GM18498 (cell line): ENCODE measurements around the gene ENPP3.

Experiments used
- ATAC-seq: cut with Tn5 transposase; IDR thresholded peaks from one replicate; pipeline ENCODE4 v1.9.1; 2021; ENCODE audit warnings: mild to moderate bottlenecking, moderate library complexity; ENCODE audit not compliant: unreplicated experiment

ENPP3 gene

DNA sequence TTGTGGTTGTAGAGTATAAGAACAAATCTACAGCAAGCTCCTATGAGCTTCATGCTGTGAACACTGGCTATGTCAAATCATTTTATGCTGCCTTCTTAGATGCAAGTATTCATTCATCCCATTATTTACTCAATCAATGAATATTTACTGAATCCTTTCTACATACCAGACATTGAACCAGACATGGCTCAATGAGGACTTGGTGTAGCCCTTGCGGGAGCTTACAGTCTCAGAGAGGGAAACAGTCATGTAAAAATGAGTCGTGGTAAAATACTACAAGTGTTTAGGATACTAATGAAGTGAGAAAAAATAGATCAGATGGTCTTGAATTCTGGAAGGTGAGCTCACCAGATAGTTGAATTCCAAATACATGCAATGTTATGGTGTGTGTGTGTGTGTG, 125.9 kb downstream of the ENPP3 start:
- no peak for ATAC-seq

DNA sequence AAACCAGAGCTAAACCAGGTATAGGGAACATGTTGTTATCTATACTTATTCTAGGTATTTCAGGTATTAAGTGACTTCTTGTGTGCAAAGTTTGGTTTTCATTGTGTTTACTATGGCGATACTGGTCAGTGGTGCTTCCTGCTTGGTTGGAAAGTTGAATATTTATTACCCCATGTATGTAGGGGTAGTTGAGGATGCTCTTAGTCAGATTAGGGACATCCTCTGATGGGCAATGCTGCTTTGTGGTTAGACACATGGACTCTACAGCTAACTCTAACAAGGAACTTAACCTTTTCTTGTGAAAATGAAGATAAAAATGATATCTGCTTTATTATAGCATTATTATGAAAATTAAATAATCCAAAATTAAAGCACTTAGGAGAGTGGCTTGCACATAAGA, 126.6 kb downstream of the ENPP3 start:
- no peak for ATAC-seq

DNA sequence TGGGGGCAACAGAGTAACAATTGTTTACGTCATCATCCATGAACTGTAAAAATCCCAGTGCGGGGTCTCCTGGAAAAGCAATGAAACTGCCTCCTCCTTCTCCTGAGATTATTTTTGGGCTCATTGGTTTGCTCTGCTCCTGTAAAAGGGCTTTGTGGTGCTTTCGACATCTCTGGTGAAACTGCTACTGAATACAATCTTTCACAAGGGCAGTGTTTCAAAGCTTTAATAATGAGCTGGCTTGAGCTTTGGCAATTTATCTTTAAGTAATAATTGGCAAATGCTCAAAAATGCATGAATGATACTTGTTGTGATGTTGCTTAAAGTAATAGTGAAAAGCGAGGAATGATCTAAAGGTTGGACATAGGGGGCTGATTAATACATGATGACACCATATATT, 127.2 kb downstream of the ENPP3 start:
- ATAC-seq = no peak

DNA sequence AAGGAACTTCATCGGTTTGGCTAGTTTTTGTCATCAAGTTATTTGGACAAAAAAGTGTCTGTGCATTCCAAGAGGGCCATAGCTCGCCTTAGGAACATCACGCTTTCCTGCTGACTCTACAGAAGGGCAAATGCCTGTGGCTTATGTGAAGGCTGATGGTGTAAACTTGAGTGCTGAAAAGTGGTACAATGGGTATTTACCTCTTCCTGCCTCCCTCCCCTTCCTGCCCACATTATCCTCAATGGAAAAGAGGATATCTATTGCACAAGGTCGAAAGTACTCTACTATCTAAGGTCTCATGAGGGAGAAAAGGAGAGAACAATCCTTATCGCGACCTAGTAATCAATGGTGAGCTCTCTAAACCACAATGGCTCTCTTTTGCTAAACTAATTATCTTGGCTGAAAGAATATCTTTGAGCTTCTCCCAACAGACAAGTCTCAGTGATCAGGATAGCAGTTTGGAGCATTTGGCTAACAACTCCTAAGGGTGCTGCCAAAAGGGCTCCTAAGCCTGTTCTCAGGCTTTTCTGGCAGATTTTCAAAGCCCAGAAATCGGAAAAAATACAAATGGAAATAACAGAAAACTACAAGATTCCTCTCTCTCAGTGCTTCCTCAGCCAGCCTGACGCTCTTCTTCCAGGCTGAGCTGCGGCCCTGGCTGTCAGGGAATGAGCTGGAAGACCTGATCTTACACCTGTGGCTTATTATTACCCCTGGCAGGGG, 128.1 kb downstream of the ENPP3 start:
- ATAC-seq = no peak

DNA sequence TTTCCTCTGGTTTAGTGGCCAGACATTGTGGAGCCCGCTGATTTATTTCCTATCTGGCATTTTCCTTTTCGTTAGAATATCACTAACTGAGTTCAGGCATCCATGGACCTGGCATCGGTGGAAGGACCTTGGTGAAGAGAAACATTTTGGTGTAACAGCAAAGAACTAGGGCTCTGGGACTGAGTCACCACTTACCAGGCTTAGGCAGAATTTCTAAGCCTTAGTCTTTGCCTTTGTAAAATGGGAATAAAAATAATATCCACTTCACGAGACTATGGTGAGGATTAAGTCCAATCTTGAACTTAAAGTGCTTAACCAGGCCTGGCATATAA, 128.7 kb downstream of the ENPP3 start:
- no peak for ATAC-seq

DNA sequence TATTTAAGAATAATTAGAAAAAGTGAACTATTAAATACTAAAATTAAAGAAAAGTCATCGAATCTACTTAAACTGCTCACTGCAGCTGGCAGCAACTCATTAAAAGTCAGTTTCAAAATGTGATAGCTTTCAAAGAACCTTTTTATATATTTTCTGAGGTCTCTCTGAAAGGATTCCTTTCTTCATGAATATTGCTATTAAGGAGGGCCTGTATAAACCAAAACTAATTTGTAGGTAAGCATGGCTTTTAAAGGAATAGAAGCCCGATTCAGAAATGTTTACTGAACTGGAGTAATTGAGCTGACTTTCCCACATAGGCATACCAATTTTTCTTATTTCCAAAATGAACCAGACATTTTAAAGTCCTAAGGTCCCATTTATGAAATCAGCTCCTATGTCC, 129.5 kb downstream of the ENPP3 start:
- no peak for ATAC-seq

DNA sequence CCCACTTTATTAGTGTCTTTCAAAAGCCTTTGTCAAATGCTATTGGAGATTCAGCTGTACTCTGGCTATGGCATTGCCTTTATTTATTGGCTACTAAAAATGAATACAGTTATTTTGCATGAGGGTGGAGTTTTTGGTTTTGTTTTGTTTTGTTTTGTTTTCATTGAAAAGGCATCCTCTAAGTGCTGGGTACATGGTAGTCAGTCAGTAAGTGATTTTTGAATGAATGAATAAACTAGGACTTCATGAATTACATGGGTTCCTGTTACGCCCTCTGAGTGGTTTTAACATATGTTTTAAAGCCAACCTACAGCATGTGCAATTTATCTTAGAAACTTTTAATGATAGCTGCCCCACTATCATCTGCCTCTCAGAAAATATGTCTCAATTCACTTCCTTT, 131.9 kb downstream of the ENPP3 start:
- no peak for ATAC-seq

DNA sequence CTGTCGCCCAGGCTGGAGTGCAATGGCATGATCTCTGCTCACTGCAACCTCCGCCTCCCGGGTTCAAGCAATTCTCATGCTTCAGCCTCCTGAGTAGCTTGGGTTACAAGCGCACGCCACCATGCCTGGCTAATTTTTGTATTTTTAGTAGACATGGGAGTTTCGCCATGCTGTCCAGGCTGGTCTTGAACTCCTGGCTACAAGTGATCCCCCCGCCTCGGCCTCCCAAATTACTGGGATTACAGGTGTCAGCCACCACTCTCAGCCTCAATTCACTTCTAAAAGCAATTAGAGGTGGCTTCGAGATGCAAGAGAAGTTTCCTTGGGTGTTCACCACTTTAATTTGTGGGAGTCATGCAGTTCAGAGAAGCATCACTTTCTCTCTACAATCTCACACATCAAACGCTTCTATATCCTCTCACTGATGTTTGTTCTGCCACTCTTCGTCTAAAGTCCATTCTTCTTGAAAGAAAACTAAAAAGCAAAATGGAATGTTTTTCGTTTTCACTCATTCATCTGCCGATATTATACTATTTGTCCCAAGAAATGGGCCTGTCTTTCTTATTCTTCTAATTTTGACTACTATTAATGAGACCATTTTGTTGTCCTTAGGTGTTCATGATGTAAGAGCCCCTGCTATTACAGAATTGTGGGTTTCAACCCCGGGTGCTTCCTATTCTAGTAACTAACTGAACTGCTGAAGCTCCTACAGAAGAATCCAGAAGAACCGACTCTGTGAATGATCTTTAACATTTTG, 132.5 kb downstream of the ENPP3 start:
- ATAC-seq = no peak

DNA sequence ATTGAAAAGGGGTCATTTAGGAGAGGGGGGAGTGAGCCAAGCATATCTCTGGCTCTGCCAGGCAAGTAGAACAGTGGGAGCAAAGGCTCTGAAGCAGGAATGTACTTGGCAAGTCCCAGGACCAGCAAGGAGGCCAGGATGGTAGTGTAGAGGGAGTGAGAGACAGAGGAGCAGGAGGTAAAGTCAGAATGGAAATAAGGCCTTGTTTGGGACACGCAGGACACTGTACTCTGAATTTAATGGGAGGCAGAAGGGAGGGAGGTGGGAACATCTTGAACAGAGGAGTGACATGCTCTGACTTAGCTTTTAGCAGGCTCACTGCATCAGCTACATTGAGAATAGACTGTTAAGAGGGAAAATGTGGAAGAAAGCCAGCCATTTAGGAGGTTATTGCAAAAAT, 133.7 kb downstream of the ENPP3 start:
- no peak for ATAC-seq

DNA sequence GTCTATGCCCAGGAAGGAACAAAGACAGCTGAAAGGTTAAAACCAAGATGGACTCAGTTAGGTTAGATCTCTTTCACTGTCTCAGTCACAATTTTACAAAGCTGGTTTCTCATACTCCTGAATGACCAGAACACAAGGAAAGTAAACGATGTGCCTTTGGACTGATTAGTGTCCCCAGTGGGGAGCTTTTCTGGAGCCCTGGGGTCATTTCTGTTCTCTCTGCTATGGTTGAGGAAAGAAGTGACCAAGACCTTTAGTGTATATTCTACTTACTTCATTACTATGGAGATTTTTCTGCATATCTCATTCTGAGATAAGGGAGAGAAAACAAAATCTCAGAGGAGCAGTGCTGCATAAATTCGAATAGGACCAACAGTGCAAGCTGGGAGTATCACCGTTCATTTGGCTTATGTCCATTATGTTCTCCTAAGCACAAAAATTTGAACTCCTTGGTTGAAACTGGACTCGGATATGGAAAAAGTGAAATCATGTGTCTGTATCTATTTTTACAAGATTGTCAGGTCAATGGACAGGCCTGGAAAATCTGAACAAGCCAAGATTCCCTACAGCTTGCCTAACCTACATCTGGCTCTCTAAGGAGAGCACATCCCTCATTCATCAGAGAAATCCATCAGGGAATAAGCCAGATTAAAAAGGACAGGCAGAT, 136.3 kb downstream of the ENPP3 start:
- ATAC-seq = no peak

DNA sequence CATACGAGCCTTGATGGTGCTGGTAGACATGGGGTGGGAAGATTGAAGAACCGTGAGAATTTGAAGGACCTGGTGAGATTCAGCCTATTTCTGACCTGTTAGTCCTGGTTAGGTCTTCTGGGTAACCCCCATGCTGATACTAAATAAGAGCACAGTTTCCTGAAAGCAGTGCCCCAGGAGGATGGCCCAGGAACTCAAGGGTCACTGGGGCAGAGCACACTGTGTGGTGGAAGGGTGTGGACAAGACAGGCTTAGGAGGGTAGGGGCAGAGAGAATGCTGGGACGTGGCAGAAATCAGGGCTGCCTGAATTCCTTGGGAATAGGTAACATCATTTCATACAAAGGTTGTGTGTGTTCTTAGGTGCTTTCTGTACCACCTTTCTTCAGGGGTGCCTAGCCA, 138.8 kb downstream of the ENPP3 start:
- no peak for ATAC-seq

DNA sequence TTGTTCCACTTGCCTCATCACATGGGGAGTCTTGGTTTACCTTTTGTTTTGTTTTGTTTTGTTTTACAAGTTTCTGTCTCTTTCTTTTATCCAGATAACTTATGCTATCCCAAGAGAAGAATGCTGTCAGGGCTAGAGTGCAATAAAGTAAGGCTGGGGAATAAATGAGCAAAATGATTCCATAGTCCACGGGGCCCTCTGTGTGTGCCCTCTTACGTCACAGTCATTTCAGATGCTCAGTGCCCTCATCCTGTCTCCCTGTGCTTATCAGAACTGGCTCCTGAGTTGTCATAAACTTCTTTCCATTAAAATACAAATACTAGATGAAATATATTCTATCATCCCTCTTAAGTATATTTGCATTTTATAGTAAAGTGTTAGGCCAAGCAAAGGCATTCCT, 139.9 kb downstream of the ENPP3 start:
- ATAC-seq = no peak

DNA sequence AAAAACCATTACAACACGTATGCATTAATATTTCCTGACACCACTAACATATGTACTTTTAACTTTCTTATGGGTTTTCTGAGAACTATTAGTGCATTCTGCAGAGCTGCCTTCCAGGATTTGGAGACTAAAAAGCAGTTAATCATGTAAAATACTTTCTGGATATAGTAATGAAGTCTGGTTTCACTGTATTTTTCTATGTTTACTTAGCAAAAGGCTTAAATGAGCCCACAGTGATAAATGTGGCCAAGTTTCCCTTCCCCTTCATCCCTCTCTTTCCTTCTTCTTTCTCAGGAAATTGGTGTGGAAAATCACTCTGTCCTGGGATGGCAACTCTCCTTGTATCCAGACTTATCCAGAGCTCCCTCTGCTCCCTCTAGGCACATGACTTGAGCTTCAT, 141.1 kb downstream of the ENPP3 start:
- no peak for ATAC-seq

DNA sequence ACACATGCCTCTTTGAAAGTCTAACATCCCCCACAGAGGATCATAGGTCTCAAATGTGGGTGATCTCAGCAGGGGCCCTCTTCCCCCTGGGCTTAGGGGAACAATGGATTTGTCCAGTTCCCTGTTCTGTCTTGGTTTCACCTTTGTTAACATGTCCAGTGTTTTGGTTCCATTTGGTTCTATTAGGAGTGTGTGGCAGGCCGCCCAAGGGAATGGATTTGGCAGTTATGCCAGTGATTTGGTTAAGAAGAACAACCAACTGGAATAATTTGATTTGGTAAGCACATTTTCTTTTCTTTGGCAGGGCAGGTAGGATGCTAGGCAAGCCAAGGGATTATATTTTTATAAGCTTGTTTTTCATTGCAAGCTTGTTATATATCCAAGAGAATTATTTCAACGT, 142.2 kb downstream of the ENPP3 start:
- no peak for ATAC-seq

DNA sequence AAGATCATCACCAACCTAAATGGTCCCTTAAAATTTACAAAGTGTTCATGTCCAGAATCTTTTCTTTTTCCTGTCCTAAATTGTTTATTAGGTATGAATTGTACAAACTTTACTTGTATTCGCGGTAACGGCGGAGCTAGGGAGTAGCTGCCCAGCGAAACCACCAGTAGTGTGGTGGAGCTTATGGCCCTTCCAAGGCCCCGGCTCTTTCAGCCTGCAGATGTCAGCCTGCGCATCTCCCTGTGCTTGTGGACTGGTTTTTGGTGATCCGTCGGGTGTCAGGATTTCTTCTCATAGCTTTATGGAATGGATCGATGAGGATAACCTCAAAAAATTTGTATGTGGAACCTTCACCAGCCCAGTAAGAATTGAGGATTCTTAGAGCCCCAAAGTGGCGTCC, 143.5 kb downstream of the ENPP3 start:
- ATAC-seq = no peak

DNA sequence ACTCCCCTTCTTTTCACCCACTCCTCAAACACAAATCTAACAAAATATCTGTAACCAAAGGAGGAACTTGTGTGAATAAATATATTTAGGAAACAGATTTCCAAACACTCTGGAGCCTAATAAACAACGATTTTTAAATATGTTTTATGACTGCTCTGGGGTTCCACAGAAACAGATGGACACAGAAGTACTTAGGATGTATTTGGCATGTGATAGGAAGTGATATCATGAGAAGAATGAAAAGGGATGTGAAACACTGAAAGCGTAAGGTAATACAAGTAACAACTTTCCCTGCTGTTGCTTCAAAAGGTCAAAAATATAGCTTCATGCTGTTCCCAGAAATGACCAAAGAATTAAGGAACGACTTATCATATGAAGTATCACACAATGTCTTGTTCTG, 144.6 kb downstream of the ENPP3 start:
- no peak for ATAC-seq

DNA sequence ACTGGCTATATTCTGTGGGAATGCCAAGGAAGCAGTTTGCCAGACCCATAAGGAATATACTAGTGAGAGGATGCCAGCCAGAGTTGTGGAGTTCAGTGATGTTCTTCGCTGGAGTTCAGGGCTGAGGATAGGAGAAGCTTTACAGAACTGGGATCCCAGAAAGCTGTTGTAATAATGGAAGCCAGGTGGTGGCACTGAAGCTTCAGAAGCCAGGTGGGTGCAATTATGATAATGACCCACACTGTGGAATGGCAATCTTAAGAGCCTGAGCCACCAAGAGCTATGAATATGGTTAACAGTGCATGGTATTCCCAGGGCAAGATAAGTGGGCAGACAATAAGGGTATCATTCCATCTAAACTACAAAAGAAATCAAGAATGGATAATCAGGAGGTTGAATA, 145.7 kb downstream of the ENPP3 start:
- no peak for ATAC-seq

DNA sequence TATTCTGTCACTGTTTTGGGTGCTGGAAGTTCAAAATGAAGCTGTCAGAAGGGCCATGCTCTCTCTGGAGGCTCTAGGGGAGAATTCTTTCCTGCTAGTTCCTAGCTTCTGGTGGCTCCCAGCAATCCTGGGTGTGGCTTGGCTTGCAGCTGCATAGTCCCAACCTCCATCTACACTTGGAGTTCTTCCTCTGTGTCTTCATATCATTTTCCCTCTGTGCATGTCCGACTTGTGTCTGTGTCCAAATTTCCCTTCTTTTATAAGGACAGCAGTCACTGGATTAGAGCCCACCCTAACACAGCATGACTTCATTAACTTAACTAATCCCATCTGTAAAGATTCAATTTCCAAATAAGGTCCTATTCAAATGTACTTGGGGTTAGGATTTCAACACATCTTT, 147.5 kb downstream of the ENPP3 start:
- ATAC-seq = no peak

DNA sequence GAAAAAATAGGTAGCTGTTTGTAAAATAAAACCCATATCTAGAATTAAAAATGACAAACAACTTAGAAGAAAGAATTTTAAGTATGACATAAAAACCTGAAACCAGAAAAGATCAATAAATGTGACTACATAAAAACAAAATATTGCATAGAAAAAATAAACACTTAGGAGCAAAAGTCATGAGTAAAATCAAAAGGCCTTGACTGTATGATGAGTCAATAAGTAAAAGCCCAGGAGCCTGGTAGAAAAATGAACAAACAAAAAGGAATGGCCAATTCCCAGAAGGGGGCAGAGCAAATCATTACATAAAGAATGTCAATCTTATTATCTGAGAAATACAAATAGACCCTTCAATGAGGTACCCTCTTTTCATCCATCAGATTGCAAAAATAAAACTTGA, 150.0 kb downstream of the ENPP3 start:
- ATAC-seq = no peak

DNA sequence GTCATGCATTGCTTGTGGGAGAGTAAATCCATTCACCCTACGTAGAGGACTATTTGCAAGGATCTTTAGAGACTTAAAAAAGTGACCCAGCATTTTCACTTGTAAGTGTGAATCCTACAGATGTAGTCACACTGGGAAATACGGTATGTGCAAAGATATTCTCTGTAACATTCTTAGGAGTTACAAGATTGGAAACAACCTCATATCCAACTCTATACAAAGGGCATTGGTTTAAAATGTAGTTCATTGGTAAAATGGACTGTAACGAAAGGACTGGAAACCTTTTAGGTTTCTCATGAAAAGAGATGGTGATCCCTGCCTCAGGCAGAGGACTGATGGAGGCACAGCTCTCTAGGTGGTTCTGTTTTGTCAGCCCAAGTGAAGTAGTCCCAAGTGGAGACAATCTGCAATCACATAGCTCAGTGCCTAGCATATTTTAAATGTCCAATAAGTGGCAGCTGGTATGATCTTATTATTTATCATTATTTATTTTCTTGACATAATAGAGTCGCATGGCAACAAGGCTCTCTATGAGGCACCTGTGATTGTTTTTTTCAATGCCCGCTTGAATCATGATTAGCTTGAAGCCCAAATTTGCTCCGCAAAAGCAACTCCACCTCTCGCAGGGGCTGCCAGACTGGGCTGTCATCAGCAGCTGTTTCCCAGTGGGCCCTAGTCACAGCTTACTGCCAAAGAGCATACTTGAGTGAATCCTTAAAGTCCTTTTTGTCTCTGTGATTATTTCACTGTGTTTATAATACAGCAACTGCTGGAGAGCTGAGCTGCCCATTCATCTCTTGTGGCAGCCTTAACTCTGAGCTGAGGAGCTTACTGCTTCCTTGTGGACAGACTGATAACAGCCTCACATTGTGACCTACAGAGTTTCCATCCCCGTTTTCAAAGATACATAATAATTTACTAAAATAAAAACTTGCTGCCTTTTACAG, 150.9 kb downstream of the ENPP3 start:
- ATAC-seq = no peak

DNA sequence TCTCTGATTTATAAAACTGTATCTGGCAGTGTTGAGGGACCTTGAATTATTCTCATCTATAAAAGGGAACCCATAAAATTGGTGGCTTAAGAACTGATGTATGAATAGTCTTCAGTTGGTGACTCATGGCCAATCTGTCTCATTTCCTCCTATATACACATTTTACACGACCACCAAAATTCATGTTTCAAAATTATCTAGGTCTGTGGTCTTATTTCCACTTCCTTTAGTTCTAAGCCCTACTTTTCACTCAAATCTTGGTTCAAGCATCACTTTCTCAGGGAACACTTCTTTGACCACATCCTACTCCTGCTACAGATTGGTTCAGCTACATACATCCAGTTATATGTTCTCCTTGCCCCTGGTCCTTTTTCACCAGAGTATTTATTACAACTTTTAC, 152.1 kb downstream of the ENPP3 start:
- no peak for ATAC-seq
